ENCODE results near the gene BDH1.
"Not testable (repeated sequence)": the region's sequence is repeated elsewhere in the genome, so short reads cannot be mapped to it uniquely, and the experiment has no call there.

The BDH1 gene, protein sequence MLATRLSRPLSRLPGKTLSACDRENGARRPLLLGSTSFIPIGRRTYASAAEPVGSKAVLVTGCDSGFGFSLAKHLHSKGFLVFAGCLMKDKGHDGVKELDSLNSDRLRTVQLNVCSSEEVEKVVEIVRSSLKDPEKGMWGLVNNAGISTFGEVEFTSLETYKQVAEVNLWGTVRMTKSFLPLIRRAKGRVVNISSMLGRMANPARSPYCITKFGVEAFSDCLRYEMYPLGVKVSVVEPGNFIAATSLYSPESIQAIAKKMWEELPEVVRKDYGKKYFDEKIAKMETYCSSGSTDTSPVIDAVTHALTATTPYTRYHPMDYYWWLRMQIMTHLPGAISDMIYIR

DNA sequence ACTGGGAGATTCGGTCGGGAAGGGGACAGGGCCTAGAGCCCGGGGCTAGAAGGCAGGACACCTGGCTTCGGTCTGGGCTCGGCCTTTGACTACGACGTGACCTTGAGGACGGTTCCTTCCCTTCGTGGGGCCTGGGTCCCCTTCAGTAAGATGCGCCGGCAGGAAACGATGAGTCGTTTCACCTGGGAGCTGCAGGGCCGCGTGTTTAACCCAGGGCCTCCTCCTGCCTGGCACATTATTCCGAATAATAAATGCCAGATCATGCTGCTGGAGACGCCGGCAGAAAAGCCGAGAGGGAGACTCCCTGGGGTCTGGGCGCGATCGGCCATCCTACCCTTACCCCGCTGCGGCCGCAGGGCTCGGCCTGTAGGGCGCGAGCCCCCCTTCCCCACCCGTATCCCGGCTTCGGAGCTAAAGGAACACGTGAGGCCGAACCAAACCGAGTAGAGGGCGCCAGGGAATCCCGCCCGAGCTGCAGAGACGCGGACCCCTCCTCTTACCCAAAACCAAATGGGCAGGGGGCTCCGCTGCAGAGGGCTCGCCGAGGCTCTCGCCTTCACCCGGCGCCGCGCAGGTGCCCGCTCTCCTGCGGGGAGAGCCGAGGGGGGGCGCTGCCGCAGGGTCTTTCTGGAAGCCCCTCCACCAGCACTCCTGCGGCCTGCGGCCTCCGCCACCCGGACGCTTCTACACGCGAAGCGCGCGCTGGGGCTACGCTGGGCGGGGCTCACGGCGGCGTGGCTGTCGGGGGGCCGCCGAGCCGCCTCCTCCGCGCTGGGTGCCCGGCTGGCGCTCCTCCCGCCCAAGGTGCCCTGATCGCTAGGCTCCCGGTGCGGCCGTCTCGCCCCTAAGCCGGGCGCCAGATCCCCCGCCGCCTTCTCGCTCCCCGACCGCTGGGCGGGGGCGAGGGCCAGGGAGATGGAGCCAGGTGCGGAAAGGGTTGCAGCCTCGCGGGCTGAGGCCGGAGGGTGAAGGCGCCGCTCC is at the start of gene BDH1:
Gene BDH1 (minus strand): TSS at position 688 of the 981 bp plus-strand sequence. CDS start 9,525 bp downstream, outside the sequence.
- Mint-ChIP-seq H3K4me1 (peaks cover 35% of the 10 kb centered on the region), H3K4me3 (peak within 1 kb of the TSS; percentile 92), H3K27ac (peak within 1 kb of the TSS; percentile 95 to 96), H3K27me3 (peaks cover 35% of the 10 kb centered on the region), H3K9me3 (no peaks in the 10 kb centered on the region)
- DNase-seq (peak; percentile 79 to 80), ATAC-seq (peak; percentile 67)

DNA sequence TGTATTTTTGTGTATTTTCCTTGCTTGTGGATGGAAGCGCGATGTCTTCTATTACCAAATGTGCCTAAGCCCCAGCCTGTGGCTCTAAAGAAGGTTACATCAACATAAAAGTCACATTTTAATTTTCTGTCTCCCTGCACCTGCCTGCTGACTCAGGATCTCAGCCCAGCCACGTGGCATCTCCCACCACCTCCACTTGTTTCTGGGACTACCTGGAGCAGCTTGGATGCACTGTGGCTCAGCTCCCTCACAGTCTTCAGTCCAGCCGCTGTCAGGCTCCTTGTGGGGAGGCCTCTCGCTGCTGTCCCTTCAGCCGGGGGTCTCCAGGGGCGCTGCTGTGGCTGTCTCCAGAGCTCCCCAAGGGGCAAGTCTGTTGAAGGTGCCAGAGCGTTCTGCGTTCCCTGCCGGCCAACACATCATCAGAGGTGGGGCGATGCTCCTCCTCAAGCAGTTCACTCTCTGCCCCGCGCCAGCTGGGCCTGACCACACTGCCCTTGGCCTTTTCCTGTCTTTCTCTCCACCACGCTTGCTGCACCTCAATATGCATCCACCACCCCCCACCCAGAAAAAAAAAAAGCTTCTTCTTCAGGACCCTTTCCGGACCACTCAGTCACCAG is 47.7 kb upstream of the BDH1 start:
- ATAC-seq = no peak
- no peak for DNase-seq
- H3K27ac Mint-ChIP-seq = peak overlapping the region; percentile 12 to 40
- H3K4me1 Mint-ChIP-seq = peaks cover 19% of the 10 kb centered on the region
- H3K4me3 Mint-ChIP-seq = no peak overlapping the region
- H3K9me3 Mint-ChIP-seq = no peaks in the 10 kb centered on the region
- no peaks in the 10 kb centered on the region for H3K27me3 Mint-ChIP-seq

DNA sequence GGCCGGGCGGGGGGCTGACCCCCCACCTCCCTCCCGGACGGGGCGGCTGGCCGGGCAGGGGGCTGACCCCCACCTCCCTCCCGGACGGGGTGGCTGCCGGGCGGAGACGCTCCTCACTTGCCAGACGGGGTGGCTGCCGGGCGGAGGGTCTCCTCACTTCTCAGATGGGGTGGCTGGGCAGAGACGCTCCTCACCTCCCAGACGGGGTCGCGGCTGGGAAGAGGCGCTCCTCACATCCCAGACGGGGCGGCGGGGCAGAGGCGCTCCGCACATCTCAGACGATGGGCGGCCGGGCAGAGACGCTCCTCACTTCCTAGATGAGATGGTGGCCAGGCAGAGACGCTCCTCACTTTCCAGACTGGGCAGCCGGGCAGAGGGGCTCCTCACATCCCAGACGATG is 46.6 kb upstream of the BDH1 start:
- not testable (repeated sequence) for H3K9me3 Mint-ChIP-seq, H3K27me3 Mint-ChIP-seq, H3K4me3 Mint-ChIP-seq, ATAC-seq, H3K27ac Mint-ChIP-seq, DNase-seq
- H3K4me1 Mint-ChIP-seq = peaks cover 27% of the 10 kb centered on the region

DNA sequence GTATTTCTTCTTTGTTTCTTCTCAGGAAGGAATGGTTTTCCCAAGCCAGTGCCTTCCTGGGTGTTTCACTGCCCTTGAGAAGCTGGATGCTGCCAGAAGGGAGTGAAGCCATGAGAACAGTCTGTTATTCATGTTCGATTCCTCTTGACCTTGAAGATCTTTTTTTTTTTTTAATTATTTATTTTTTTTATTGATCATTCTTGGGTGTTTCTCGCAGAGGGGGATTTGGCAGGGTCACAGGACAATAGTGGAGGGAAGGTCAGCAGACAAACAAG is 45.7 kb upstream of the BDH1 start:
- H3K27ac Mint-ChIP-seq, H3K4me3 Mint-ChIP-seq, H3K9me3 Mint-ChIP-seq, ATAC-seq, H3K27me3 Mint-ChIP-seq, DNase-seq: not testable (repeated sequence)
- H3K4me1 Mint-ChIP-seq = peaks cover 27% of the 10 kb centered on the region

DNA sequence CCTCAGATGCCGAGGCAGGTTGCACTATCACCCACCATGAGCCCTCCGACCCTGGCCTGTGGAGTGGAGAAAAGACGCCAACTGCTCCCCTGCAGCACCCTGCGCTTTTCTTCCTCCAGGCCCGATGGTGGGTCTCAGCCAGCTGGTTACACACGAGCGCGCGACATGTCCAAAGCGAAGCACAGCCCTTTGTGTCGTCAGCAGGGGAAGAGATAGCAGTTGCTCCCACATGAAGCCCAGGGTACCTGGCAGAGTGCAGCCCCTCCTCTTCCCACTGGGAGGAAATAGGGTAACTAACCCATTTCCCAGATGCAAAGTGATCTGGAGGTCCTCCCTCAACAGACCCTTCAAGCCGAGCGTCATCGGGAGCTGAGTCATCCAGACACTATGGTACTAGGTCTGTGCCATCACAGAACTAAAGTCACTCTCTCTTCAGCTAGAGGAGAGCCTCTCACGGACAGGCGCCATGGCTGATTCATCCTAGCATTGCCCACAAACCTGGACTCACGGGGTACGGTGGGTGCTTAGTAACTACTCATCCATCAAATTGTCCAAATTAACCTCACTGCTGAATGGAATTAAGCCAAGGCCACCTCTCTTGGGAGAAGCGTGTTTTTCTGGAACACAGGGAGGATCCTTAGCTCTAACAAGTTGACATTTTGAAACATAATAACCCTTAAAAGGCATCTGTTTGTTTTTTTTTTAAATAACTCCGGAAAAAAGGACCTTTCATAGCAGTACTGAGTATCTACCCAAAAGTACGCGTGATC is 45.2 kb upstream of the BDH1 start:
- DNase-seq (no peak), ATAC-seq (no peak)
- Mint-ChIP-seq H3K27ac (no peak overlapping the region), H3K27me3 (no peaks in the 10 kb centered on the region), H3K9me3 (no peaks in the 10 kb centered on the region), H3K4me3 (no peak overlapping the region), H3K4me1 (peaks cover 27% of the 10 kb centered on the region)

DNA sequence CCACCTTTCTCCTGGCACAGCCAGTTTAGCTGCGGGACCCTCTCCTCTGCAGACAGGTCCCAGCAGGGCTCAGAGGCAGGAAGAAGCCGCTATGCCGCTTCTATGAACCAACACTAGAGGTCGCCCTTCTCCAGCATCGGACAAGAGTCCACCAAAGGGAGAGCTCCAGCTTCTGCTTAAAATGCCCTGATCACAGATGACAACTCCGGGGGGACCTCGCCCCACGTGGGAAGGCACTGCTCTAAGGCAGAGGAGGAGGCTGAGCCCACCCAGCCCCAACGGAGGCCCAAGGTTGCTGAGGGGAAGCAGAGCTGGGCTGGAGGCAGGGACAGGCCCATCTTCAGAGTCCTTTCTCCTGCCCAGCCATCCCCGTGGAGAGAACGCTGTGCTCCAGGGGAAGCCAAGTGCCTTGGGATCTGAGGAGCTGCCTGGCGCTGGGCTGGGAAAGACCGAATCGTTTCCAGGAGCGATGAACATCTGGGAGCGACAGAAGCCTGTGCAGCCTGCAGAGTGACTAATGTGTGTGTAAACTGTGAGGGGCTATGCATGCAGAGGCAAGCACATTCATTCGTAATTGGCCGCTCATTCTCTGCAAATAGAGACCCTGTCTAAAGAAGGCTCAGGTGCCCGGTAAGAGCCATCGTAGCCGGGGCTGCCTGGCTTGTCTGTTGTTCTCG is 43.5 kb upstream of the BDH1 start:
- peaks cover 27% of the 10 kb centered on the region for H3K4me1 Mint-ChIP-seq
- peak overlapping the region in 1 of 2 donors; percentile 49 for H3K4me3 Mint-ChIP-seq
- peak; percentile 78 to 83 for DNase-seq
- H3K27me3 Mint-ChIP-seq = no peaks in the 10 kb centered on the region
- ATAC-seq = peak; percentile 99
- H3K27ac Mint-ChIP-seq = peak overlapping the region in 1 of 2 donors; percentile 72
- no peaks in the 10 kb centered on the region for H3K9me3 Mint-ChIP-seq

DNA sequence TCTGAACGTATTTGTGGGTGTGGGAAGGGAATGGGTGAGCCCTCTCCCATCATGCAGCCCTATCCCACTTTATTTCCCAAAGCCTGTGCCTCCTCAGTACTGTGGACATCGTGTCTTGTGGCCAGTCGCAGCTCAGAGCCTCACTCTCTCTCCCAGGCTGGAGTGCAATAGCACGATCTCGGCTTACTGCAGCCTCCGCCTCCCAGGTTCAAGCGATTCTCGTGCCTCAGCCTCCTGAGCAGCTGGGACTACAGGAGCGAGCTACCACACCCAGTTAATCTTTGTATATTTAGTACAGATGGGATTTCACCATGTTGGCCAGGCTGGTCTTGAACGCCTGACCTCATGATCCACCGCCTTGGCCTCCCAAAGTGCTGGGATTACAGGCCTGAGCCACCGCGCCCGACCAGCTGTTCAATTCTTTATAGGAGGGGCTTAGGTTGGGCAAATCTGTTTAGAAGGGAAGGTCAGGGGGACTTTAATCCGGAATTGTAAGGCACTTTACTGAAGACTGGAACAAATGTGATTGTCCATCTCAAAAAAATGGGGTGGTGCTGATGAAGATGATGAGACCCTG is 42.7 kb upstream of the BDH1 start:
- H3K4me1 Mint-ChIP-seq = peaks cover 26% of the 10 kb centered on the region

DNA sequence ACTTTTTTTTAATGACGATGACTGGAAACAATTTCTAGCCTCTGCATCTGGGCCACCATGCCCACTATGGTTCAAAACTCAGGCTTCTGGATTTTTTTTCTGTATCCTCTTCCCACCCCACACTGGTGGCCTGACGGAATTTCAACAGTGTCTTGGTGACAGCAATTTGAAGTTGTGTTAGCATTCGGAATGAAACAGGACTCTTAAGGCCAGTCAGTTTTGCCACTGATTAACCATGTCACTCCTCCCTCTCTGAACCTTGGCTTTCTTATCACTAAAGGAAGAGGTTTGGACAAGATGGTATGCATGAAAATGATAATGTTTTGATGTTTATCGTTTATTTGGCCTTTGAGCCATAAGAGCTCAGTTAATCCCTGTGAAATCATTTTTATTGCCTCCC is 41.6 kb upstream of the BDH1 start:
- no peak overlapping the region for H3K27ac Mint-ChIP-seq
- peaks cover 0 to 4% of the 10 kb centered on the region in 2 donors for H3K9me3 Mint-ChIP-seq
- no peak overlapping the region for H3K4me3 Mint-ChIP-seq
- ATAC-seq = no peak
- no peaks in the 10 kb centered on the region for H3K27me3 Mint-ChIP-seq
- H3K4me1 Mint-ChIP-seq = peaks cover 36% of the 10 kb centered on the region
- DNase-seq = no peak

More for the DNA sequence above, 42.7 kb upstream of the BDH1 start:
- Mint-ChIP-seq H3K27me3 (no peaks in the 10 kb centered on the region), H3K4me3 (no peak overlapping the region), H3K9me3 (no peaks in the 10 kb centered on the region), H3K27ac (no peak overlapping the region)
- no peak for ATAC-seq
- no peak for DNase-seq

DNA sequence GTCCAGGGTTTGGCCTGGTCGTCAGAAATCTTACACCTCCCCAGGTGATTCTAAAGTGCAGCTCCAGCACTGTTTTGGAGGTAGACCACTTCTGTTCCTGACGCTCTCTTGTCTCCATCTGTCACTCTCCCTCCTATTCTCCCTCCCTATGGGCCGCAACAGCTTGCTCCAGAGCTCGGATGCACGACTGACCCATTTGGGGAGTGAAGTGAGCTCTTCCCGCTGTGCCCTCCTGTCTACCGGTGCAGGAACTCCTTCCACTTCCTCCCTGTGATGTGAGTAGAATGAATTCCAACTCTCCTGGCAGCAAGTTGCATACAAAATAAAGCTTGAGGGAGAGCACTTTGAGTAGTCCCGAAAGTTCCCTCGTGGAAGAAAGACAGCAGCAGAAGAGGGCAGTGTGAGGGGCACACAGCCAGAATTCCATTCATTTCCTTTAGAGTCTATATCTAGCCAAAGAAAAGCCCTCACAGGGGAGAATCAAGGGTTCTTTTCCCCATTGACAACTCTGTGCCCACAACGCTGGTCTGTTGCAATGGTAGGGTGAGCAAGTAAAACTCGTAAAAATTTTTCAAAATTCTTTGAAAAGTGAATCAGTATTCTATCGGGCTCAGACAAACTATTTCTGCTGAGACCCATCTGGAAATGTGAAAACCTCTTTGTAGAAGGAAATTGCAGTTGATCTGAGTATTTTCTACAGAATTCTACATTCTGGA is 39.9 kb upstream of the BDH1 start:
- DNase-seq = no peak
- Mint-ChIP-seq H3K4me3 (no peak overlapping the region), H3K4me1 (peaks cover 53% of the 10 kb centered on the region), H3K27me3 (no peaks in the 10 kb centered on the region), H3K27ac (no peak overlapping the region), H3K9me3 (peaks cover 0 to 4% of the 10 kb centered on the region in 2 donors)
- ATAC-seq = no peak

DNA sequence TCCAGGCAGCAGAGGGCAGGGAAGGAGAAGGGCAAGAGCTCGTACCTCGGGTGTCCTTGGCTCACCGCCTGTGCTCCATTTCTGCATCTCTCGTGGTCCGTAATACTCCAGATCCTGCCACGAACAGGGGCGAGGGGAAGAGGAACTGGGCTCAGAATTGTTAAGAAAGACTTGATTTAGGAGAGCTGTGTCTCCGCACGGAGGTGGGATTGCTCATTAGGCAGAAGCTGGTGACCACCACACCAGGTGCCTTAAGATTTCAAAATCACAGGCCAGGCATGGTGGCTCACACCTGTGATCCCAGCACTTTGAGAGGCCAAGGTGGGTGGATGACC is 37.2 kb upstream of the BDH1 start:
- no peaks in the 10 kb centered on the region for H3K27me3 Mint-ChIP-seq
- DNase-seq (no peak), ATAC-seq (peak; percentile 47)
- peaks cover 47% of the 10 kb centered on the region for H3K4me1 Mint-ChIP-seq
- peaks cover 0 to 4% of the 10 kb centered on the region in 2 donors for H3K9me3 Mint-ChIP-seq
- H3K4me3 Mint-ChIP-seq = peak overlapping the region; percentile 44 to 85
- peak overlapping the region; percentile 89 to 98 for H3K27ac Mint-ChIP-seq

DNA sequence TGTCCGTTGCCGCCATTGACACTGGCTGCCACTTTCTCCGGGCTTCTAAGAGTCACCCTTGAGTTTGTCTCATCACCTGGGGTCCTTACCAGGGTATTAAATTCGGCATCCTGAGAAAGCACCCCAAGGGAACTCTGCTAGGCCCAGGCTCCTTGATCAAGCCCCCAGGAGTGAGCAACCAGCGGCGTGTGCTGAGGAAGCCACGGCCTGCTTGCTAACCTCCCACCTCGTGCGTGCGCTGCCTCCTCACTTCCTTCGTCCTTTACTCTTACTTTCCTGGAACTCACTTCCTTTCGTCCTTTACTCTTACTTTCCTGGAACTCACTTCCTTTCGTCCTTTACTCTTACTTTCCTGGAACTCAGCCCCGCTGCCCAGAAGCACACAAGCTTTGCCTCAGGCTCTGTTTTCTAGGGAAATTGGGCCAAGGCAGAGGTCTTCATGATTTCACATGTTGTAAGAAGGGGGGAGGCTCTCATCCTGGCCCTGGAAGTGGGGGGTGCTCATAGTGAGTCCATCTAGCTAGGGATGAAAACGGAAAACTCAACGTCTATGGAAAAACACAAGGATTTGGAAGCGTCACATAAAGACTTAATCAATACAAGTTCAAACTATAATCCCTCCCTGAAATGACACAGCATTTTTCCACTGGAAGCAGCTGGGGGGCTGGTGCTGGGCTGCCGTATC is 36.7 kb upstream of the BDH1 start:
- ATAC-seq (peak; percentile 86), DNase-seq (peak; percentile 25 to 47)
- H3K4me3 Mint-ChIP-seq = peak overlapping the region; percentile 44 to 85
- H3K27me3 Mint-ChIP-seq = no peaks in the 10 kb centered on the region
- H3K27ac Mint-ChIP-seq = peak overlapping the region; percentile 89 to 98
- H3K4me1 Mint-ChIP-seq = peaks cover 47% of the 10 kb centered on the region
- peaks cover 0 to 4% of the 10 kb centered on the region in 2 donors for H3K9me3 Mint-ChIP-seq

DNA sequence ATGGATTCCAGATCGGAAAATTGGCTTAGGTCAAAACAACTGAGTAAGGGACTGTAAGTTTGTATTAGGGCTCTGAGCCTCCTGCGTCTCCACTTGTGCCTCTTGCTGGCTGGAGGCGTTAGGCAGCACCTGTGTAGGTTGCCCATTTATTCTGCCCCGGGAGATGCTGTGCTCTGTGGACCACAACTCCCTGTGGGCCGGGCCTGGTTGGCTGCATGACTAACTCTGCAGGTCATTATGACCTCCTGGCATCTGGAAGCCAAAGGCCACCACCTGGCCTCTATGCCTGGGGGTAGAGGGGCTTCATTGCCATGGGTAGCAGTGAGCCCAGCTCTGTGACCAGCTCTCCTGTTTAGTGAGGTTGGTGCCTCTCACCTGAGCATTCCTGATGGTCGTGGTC is 36.0 kb upstream of the BDH1 start:
- peak overlapping the region; percentile 44 to 85 for H3K4me3 Mint-ChIP-seq
- H3K4me1 Mint-ChIP-seq = peaks cover 48% of the 10 kb centered on the region
- H3K27ac Mint-ChIP-seq = peak overlapping the region; percentile 89 to 98
- peak; percentile 34 for ATAC-seq
- H3K9me3 Mint-ChIP-seq = peaks cover 0 to 4% of the 10 kb centered on the region in 2 donors
- no peak for DNase-seq
- H3K27me3 Mint-ChIP-seq = no peaks in the 10 kb centered on the region

DNA sequence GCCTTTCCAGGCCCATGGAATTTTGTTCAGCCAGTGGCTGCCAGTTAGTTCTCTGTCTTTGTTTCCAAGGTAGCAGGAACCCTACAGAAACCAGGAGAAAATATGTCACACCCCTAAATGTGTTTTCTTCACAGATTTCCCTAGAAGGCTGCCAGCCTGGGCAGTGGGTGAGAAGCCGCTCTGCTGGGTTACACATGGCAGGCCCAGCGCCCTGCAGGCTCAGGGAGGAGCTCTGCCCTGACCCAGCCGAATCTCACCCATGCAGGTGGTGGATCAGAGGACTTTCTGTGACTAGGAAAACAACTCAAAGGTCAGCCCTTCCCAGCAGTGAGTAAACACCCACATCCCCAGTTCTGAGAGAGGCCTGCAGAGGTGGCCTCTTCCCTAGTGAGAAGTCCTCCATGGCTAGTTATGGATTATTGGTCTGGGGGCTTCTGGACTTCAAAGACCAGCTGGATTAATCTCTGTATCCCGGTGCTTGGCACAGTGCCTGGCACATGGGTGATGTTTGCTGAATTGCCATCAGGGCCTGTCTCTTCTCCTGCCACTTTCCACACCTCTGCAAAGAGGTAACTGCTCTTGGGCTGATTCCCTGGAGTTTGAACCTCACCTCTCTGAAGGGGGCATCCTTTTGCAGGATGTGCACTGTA is 34.7 kb upstream of the BDH1 start:
- Mint-ChIP-seq H3K27me3 (no peaks in the 10 kb centered on the region), H3K27ac (peak overlapping the region in 1 of 2 donors; percentile 87), H3K9me3 (peaks cover 0 to 4% of the 10 kb centered on the region in 2 donors), H3K4me3 (peak overlapping the region in 1 of 2 donors; percentile 44), H3K4me1 (peaks cover 48% of the 10 kb centered on the region)
- DNase-seq = no peak
- ATAC-seq = no peak

Measured in stimulated activated naive CD8-positive, alpha-beta T cell treated with anti-CD3 and anti-CD28 coated beads, Interleukin-15, amount 100 ng/mL, for 72 hours (primary cell).